Measurements from ENCODE around the gene UTP11.

Gene UTP11

DNA sequence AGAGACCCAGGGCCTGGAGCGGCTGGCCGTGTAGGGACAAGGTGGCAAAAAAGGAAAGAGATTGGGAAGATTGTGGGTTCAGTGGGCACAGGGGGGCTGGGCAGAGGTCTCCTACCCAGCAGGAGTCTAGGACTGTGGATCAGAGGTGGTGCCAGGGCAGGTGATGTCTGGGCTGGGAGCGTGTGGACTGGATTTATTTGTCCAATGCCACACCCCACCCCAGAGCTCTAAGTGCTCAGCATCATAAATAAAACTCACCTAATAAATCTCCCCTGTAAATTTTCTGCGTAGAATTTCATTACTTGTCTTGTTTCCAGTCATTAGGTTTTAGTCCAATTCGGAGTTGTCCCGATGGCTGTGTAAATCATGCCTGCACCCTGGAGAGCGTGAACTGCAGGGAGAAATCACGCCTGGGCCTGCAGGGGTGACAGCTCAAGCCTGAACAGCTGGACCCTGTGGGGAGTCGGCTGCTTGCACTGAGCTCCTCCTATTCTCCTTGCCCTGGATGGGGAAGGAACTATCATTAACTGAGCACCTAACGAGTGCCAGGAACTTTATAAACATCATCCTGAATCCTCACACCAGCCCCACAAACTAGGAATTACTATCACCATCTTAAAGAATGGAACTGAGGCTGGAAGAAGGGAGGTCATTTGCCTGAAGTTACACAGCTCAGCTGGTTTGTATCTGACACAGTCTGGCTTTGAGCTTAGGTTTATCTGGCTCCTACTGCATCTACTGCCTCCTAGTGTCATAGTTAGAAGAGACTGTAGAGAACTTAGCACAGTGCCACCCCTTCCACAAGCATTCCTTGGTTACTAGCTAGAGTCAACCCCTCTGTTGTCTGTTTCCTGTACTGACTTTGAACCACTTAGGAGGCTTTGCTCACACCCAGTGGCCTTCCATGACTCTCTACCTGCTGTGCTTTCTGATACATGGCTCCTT is 59.0 kb downstream of the UTP11 start:
- TF ChIP-seq TAF1 (IDR thresholded peaks at IDR 0.05; ENCODE audit: borderline replicate concordance, low read depth, low read length): no peak
- FAIRE-seq (peak; percentile 58), DNase-seq (ENCODE audit: insufficient read length) (no peak)

GRCh38 chr1:38072858-38073257 is 60.3 kb downstream of the UTP11 start:
- TF ChIP-seq POLR2A (IDR thresholded peaks at IDR 0.05; ENCODE audit: low read depth, low read length) (no peak), POLR2AphosphoS5 (IDR thresholded peaks at IDR 0.05; ENCODE audit: low read depth, low read length) (no peak), TAF1 (IDR thresholded peaks at IDR 0.05; ENCODE audit: borderline replicate concordance, low read depth, low read length) (no peak)
- DNase-seq (ENCODE audit: insufficient read length): no peak
- no peak for FAIRE-seq

- TF ChIP-seq POLR2AphosphoS5 (IDR thresholded peaks at IDR 0.05; ENCODE audit: low read depth, low read length): no peak
- no peak for FAIRE-seq
- no peak for DNase-seq (ENCODE audit: insufficient read length)
These were observed 61.2 kb downstream of the UTP11 start for GRCh38 chr1:38073534-38074301.

DNA sequence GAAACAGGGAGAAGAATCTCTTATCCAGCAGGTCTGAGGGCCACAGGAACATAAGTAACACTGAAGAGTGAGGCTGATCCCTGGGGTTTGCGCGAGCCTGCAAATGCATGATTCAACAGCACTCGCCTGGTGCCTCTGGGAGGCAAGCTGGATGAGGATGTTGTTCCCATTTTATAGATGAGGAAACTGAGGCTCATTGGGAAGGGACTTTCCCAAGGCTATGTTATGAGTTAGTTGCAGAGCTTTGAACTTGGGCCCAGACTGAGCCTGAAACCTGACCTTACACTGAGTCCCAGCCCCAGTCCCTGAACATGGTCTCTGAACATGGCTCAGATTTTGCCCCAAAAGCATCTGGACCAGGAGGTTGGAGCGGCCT is 61.8 kb downstream of the UTP11 start:
- DNase-seq (ENCODE audit: insufficient read length): no peak
- FAIRE-seq: no peak
- TF ChIP-seq POLR2AphosphoS5 (IDR thresholded peaks at IDR 0.05; ENCODE audit: low read depth, low read length) (no peak), POLR2A (IDR thresholded peaks at IDR 0.05; ENCODE audit: low read depth, low read length) (no peak), TAF1 (IDR thresholded peaks at IDR 0.05; ENCODE audit: borderline replicate concordance, low read depth, low read length) (no peak)

Data from GM12892 (cell line).